Measurements from ENCODE around the gene HAPLN1. TPM values are rescaled to one million over a fixed set of nuclear protein-coding genes. Genes with fewer than 3 reads are reported as not detected.

Gene HAPLN1
- total and polyA plus RNA-seq, 11 donors: 0.07 to 2.2 (median 1.0) TPM; not detected in 2

- WGBS, 4 donors: 84 to 88% (median 86%) methylated on average over 4 of the region's 4 CpGs
- H3K27me3 ChIP-seq: peaks cover 0 to 4% (median 0%) of the 10 kb centered on the region in 9 donors
- H3K9me3 ChIP-seq: no peaks in the 10 kb centered on the region
- ATAC-seq (no peak), DNase-seq (no peak)
- TF ChIP-seq POLR2A (IDR thresholded peaks at IDR 0.05) (no peak), CTCF (IDR thresholded peaks at IDR 0.05) (no peak)
- H3K36me3 ChIP-seq: no peaks in the 10 kb centered on the region
- H3K27ac ChIP-seq: no peak overlapping the region
- no peaks in the 10 kb centered on the region for H3K4me1 ChIP-seq
- intact Hi-C loops (cut with DNase I): no loop called here
- no peak overlapping the region for H3K4me3 ChIP-seq
These were observed 32.4 kb downstream of the HAPLN1 start for GRCh38 chr5:83688281-83688680.

- no peak for TF ChIP-seq CTCF (IDR thresholded peaks at IDR 0.05)
- TF ChIP-seq POLR2A (IDR thresholded peaks at IDR 0.05): no peak
- Histone ChIP-seq H3K9me3 (no peaks in the 10 kb centered on the region), H3K27me3 (peaks cover 0 to 4% (median 0%) of the 10 kb centered on the region in 9 donors), H3K36me3 (no peaks in the 10 kb centered on the region), H3K27ac (no peak overlapping the region), H3K4me1 (no peaks in the 10 kb centered on the region), H3K4me3 (no peak overlapping the region)
- WGBS, 4 donors: 63 to 74% (median 68%) methylated on average over 2 of the region's 2 CpGs
- intact Hi-C loops (cut with DNase I): no loop called here
- ATAC-seq (no peak), DNase-seq (no peak)
These were observed 33.5 kb downstream of the HAPLN1 start for GRCh38 chr5:83687124-83687619.

DNA sequence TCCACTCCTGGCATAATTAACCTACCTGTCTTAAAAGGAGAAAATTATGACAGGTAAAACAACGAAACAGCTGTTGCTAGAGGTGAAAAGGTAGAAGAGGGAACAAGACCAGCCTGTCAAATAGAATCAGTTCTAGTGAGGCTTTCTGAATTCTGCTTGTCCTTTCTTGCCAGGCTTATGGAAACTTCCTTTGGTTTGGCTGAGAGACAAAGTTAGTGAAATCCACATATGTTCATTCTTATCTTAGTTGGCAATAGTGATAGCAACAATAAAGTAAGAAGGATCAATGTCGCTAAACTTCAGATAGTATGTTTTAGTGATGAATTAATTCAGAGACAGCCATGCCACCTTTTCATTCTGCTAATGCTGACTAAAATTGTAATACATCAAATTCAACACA, 34.4 kb downstream of the HAPLN1 start:
- DNase-seq (no peak), ATAC-seq (no peak)
- no peak for TF ChIP-seq POLR2A (IDR thresholded peaks at IDR 0.05)
- TF ChIP-seq CTCF (IDR thresholded peaks at IDR 0.05): no peak
- Histone ChIP-seq H3K4me3 (no peak overlapping the region), H3K27me3 (peaks cover 0 to 4% (median 0%) of the 10 kb centered on the region in 9 donors), H3K4me1 (no peaks in the 10 kb centered on the region), H3K27ac (no peak overlapping the region), H3K9me3 (no peaks in the 10 kb centered on the region), H3K36me3 (no peaks in the 10 kb centered on the region)
- 79 to 96% (median 83%) methylated on average over 2 of the region's 2 CpGs for WGBS, 4 donors
- intact Hi-C loops (cut with DNase I): no loop called here

GRCh38 chr5:83683836-83684235, 36.8 kb downstream of the HAPLN1 start:
- intact Hi-C loops (cut with DNase I): no loop called here
- TF ChIP-seq CTCF (IDR thresholded peaks at IDR 0.05) (no peak), POLR2A (IDR thresholded peaks at IDR 0.05) (no peak)
- ATAC-seq (no peak), DNase-seq (no peak)
- no peak overlapping the region for H3K27ac ChIP-seq
- no peaks in the 10 kb centered on the region for H3K36me3 ChIP-seq
- peaks cover 0 to 4% (median 0%) of the 10 kb centered on the region in 9 donors for H3K27me3 ChIP-seq
- no peak overlapping the region for H3K4me3 ChIP-seq
- 63 to 70% (median 66%) methylated on average over 2 of the region's 2 CpGs for WGBS, 4 donors
- H3K9me3 ChIP-seq: no peaks in the 10 kb centered on the region
- no peaks in the 10 kb centered on the region for H3K4me1 ChIP-seq
